ENCODE data around the gene CAMTA1.

The CAMTA1 gene

DNA sequence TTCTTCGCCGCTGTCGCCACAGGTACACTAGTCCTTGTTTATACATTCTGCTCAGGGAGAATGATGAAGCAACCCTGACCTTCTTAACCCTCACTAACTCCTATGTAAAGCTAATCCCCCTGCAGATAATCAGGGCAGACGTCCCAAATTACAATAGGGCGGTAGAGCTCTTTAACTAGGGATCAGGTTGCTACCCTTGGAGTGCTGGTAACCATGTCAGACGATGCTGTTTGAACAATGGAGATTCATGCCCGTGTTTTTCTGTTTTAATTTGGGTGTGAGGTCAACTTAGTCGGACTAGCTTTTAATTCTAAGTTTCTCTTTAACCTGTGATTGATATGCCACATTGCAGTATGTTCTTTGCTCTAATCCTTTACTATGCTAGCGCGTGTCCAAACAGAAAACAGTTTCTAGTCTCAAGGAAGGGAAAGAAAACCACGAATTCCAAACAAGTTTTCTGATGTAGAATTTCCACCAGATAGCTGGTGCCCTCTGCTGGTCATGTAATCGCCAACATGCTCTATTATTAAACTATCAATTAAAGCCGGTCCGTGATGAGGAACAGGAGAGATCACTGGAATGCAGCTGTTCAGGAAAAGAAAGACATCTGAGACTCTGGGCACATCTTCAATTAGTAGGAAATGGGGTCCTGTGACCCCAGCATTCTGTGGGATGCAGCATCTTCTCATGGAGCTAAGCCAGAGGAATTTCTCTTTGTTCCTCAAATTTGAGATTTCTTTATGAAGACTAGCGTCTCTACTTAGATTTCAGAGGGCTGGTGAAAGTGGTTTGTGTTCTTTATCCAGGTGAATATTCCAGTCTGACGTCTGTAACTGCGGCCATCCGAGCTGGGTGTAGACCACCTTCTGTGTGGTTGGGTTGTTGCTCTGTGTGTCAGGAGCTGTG lies 967.5 kb downstream of the CAMTA1 start:
- DNase-seq: peak; percentile 28

DNA sequence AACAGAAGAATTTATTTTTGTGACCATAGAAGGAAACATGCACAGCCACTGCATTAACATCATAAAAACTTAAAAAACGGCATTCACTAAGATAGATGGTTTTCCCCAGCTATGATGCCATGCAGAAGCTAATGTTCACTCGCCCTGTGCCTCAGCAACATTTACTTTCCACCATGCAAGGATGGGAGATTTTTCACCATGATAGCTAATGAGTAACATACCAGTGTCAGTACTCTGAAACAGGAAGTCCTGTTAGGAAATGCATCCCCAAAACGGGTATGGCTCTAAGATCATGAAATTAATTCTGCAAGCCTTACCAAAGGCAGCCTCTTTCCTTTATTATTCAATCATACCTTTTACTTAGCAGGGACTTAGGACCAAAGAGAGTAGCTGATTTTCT lies 968.4 kb downstream of the CAMTA1 start:
- DNase-seq: peak; percentile 29

- no peak for DNase-seq
These were observed 969.0 kb downstream of the CAMTA1 start for GRCh38 chr1:7754234-7754633.

- peak; percentile 12 for DNase-seq
These were observed 970.2 kb downstream of the CAMTA1 start for GRCh38 chr1:7755448-7755847.

- no peak for DNase-seq
These were observed 975.0 kb downstream of the CAMTA1 start for GRCh38 chr1:7760245-7760644.

DNA sequence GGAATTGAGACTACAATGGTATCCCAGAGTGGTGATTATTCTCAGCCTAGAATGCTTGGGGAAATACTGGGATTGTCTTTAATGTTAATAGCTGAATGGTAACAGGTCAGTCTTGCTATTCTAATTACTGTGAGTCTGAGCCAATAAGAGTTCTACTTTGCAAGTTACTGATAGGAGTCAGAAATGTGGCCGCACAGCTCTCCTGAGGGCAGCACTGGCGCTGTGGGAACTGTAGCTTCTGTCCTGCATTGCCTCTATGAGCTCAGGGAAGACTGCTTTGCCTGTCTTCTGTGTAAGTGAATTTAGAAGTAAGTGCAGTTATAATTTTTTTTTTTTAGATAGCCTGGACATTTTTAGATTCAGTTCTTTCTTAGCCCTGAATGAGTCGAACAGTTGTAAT lies 975.8 kb downstream of the CAMTA1 start:
- DNase-seq: no peak

DNA sequence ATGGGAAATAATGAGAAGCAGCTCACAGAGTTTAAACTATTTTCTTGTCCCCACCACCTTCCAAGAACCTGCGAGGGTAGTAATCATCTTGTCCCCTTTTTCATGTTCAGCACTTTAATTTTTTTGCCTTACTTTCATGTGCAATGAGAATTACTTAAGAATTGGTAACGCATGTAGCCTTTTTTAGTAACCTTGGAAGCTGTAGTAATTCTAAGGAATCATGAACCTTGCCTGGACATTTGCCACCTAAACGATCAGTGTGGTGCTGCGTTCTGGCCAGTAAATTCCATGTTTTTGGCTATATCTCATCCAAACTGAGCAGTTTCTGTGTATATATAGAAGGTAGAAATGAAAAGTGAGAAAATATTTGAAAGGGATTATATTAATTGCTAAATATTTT lies 981.9 kb downstream of the CAMTA1 start:
- no peak for DNase-seq

GRCh38 chr1:7768583-7768982 lies 983.3 kb downstream of the CAMTA1 start:
- no peak for DNase-seq

DNA sequence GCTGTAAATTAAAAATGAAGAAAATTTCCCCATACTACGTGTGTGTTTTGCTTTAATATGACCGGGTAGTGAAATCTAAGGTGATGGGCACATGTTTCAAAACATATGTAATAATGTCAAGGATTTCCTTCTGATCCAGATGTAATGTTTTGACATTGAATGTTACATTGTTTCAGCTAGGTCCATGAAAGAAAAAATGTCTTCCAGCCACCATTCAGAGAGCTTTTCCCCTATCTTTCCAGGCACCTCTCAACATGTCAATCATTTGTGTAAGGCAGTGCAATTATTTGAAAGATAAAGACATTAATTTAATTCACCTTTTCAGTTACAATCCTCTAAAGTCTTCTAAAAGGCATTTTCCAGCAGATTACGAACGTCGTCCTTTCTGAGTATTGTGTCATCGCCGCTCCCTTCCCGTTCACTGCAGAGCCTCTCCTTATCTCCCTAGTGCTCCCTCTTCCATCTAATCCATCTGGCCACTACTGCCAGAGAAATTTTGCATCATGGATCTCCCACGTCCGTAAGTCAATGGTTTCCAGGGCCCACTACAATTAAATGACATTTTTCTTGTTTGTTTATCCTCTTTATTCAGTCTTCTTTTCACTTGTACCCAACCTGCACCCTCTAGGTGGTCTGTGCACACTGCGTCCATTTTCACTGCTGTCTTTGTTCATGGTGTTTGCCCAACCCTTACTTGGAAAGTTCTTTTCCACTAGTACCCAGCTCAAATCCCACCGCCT lies 984.6 kb downstream of the CAMTA1 start:
- no peak for DNase-seq

- DNase-seq: peak; percentile 54
These were observed 985.4 kb downstream of the CAMTA1 start for GRCh38 chr1:7770669-7770996.

- peak; percentile 69 for DNase-seq
These were observed 986.0 kb downstream of the CAMTA1 start, which contains the start of gene VAMP3 for GRCh38 chr1:7770997-7771822. Gene VAMP3, plus strand, starts transcription at chr1:7771296. Its CDS starts 88 bp downstream, at chr1:7771384.

DNA sequence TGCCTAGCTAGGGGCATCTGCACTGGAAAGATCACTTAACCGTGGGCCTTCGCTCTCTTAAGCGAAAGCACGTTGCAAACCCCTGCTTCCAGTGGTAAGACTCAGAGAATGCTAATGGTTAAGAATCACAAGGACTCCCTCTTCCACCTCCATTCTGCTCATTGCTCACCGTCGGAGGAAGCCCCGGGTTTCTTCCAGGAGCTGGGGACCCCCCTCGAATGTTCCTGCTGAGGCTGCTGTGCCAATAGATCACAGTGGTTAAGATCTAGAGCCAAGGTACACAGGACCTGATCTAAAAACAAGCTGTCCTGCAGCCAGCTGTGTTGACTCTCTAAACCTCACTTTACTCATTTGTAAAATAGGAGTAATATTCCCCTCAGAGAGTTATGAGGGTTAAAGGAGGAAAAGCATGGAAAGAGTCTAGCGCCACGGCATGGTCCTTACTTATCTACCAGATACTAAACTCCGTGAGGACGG lies 986.6 kb downstream of the CAMTA1 start:
- no peak for DNase-seq

GRCh38 chr1:7777591-7777990 lies 992.3 kb downstream of the CAMTA1 start:
- no peak for DNase-seq

DNA sequence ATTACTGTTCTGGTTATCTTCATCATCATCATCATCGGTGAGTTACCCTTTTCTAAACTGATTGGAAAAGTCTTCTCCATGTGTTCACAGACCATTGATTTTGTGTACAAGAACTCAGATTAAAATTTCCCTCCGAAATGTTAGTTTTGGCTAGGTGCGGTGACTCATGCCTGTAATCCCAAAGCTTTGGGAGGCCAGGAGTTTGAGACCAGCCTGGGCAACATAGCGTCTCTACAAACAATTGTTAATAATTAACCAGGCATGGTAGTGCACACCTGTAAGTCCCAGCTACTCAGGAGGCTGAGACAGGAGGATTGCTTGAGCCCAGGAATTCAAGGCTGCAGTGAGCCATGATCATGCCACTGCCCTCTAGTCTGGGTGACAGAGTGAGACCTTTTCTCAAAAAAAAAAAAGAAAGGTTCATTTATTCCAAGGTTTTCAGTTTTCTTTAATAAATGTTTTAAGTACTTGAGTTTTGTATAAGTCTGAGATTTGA lies 992.9 kb downstream of the CAMTA1 start:
- no peak for DNase-seq

GRCh38 chr1:7780976-7781375 lies 995.7 kb downstream of the CAMTA1 start:
- peak; percentile 3 for DNase-seq

- peak; percentile 74 for DNase-seq
These were observed 996.2 kb downstream of the CAMTA1 start for GRCh38 chr1:7781501-7781900.

DNA sequence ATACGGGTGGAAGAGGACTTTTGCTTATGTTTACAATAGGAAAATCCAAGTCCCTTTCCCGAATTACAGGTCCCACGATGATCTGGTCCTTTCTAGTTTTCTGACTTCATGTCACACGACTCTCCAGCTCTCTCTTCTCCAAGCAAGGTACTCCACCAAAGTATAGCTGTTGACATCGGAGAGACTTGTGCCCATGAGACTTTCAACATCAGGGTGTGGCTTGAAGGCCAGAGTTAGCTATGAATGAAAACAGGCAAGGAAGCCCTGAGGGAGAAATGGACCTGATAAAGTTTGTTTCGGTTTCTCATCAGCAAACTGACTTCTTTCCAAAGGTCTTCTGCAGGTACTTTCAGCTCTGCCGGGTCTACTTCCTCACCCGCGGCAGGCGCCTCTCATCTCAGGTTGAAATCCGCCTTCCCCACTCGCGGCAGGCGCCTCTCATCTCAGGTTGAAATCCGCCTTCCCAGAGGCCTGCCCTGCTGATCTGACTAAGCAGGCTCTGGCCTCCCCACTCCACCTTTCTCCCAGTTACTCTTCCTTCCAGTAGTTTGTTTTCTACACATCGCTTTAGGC lies 996.8 kb downstream of the CAMTA1 start:
- DNase-seq: peak; percentile 59

- no peak for DNase-seq
These were observed 998.0 kb downstream of the CAMTA1 start for GRCh38 chr1:7783178-7783711.

DNA sequence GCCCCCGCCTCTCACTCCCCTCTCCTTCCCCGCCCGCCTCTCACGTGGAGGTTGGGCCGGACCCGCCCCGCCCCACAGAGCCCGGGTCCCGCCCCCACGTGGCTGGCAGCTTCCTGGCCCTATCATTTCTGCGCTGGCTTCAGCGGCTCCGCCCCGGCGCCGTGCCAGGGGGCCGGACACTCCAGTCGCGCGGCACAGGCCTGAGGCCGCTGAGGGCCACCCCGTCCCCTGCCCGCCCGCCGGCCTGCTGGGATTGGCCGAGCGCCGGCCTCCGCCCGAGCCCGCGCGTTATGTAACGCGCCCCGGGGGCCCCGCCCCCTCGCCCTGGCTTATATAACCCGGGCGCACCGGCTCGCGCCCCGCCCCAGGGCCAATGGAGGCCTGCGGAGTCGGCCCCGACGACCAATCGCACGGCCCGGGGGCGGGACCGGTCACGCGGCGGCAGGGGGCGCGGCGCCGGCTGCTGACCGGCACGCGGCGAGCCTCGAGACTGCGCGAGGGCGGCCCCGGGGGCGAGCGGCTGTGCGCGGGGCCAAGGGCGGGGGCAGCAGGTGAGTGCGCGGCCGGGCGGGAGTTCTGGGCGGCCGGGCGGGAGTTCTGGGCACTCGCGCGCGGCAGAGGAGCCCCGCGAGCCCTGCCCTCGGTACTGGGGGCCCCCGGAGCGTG lies 998.7 kb downstream of the CAMTA1 start, which contains the start of gene PER3:
Gene PER3 (plus strand): TSS at position 466 of the 666 bp plus-strand sequence. CDS start 587 bp downstream, outside the sequence.
- DNase-seq: peak; percentile 92

- DNase-seq: no peak
These were observed 999.3 kb downstream of the CAMTA1 start for GRCh38 chr1:7784492-7785071.

- DNase-seq: no peak
These were observed 999.9 kb downstream of the CAMTA1 start for GRCh38 chr1:7785108-7785507.

All from MV-4-11 (cell line).